Endothelial cell of umbilical vein (primary cell): ENCODE data around the gene SOWAHD.

Experiments used
- EZH2 ChIP-seq: IDR thresholded peaks from 2 replicates; pipeline ENCODE4 v1.6.1; 2012; ENCODE audit warnings: borderline replicate concordance, low read depth, mild to moderate bottlenecking, moderate library complexity, low read length, inconsistent platforms; ENCODE audit not compliant: severe bottlenecking
- FOS ChIP-seq: IDR thresholded peaks from 2 replicates; pipeline ENCODE4 v1.6.1; 2011; ENCODE audit warnings: mild to moderate bottlenecking, low read length, moderate library complexity, borderline replicate concordance; ENCODE audit not compliant: insufficient read depth
- GATA2 ChIP-seq: IDR thresholded peaks from 2 replicates; pipeline ENCODE4 v1.7.0; 2011; ENCODE audit warnings: low read depth, mild to moderate bottlenecking, moderate library complexity, mixed read lengths, low read length; ENCODE audit not compliant: insufficient read length, insufficient read depth
- MYC ChIP-seq: IDR thresholded peaks from one replicate; pipeline ENCODE4 v1.6.1; 2011; ENCODE audit warnings: mild to moderate bottlenecking, low read depth, low read length
- POLR2A ChIP-seq: IDR thresholded peaks from 2 replicates; pipeline ENCODE4 v1.6.1; 2012; ENCODE audit warnings: low read depth, mild to moderate bottlenecking, control low read depth, low read length
- POLR2AphosphoS5 ChIP-seq: IDR thresholded peaks from 2 replicates; pipeline ENCODE4 v1.6.1; 2012; ENCODE audit warnings: low read depth, mild to moderate bottlenecking, control low read depth, low read length, moderate library complexity; ENCODE audit not compliant: insufficient read depth
- TF ChIP-seq, protein P1 (sequence below), 2 donors: IDR thresholded peaks; 1 replicate in 1 of 2; 2 replicates in 1 of 2; pipeline ENCODE4 v1.5.1; 2011; ENCODE audit warnings: low read length in 2 of 2, mild to moderate bottlenecking in 2 of 2, moderate library complexity in 2 of 2, control low read depth in 1 of 2, inconsistent platforms in 1 of 2, low read depth in 1 of 2; ENCODE audit not compliant: insufficient read depth in 1 of 2; ENCODE audit errors: extremely low read depth in 1 of 2
- TF ChIP-seq, protein P2 (sequence below): IDR thresholded peaks from 2 replicates; pipeline ENCODE4 v1.6.1; 2011; ENCODE audit not compliant: insufficient read depth, insufficient read length

DNA sequence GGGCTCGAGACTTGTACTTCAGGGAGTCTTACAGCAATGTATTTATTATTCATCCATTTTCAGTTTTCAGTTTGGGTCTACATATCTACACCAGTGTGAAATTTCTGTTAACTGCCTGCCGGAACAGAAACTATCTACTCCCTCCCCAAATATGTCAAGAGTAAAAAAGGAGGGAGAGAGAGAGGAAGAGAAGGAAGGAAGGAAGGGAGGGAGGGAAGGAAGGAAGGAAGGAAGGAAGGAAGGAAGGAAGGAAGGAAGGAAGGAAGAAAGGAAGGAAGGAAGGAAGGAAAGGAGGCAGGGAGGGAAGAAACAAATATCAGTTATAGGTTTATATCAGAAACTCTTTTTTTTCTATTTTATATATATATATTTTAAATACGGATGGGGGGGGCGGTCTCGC is 20.4 kb downstream of the SOWAHD start:
- TF ChIP-seq, protein P1, sequence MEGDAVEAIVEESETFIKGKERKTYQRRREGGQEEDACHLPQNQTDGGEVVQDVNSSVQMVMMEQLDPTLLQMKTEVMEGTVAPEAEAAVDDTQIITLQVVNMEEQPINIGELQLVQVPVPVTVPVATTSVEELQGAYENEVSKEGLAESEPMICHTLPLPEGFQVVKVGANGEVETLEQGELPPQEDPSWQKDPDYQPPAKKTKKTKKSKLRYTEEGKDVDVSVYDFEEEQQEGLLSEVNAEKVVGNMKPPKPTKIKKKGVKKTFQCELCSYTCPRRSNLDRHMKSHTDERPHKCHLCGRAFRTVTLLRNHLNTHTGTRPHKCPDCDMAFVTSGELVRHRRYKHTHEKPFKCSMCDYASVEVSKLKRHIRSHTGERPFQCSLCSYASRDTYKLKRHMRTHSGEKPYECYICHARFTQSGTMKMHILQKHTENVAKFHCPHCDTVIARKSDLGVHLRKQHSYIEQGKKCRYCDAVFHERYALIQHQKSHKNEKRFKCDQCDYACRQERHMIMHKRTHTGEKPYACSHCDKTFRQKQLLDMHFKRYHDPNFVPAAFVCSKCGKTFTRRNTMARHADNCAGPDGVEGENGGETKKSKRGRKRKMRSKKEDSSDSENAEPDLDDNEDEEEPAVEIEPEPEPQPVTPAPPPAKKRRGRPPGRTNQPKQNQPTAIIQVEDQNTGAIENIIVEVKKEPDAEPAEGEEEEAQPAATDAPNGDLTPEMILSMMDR (IDR thresholded peaks at IDR 0.05; ENCODE audit: extremely low read depth in 1 of 2, insufficient read depth in 1 of 2, low read depth in 1 of 2, low read length in 2 of 2): no peak
- TF ChIP-seq MYC (no peak), POLR2A (no peak), FOS (no peak), EZH2 (no peak), POLR2AphosphoS5 (no peak), GATA2 (no peak)
- TF ChIP-seq, protein P2, sequence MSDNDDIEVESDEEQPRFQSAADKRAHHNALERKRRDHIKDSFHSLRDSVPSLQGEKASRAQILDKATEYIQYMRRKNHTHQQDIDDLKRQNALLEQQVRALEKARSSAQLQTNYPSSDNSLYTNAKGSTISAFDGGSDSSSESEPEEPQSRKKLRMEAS: no peak
